GM12878 (cell line): ENCODE data around the gene DHRS1. TPM values are rescaled to one million over a fixed set of nuclear protein-coding genes. Genes with fewer than 3 reads are reported as not detected.

Source experiments
- ATAC-seq: fragments of 200-7000 bp; cut with Tn5 transposase; 3 replicates; pipeline ENCODE4 v1.9.1; 2020; ENCODE audit warnings: mild to moderate bottlenecking, moderate library complexity
- BruUV-seq: library from RNA; stranded (reverse); fragments of 400-500 nt; replicated peaks from 2 replicates; lab custom pipeline; 2021; lab: Mats Ljungman, UMichigan
- CTCF ChIA-PET: fragments of 300-600 bp; sonication (Branson Sonifier 250); formaldehyde crosslinking; extraction: SDS; loops from one replicate; lab custom pipeline; 2021; ENCODE audit warnings: inconsistent platforms; lab: Yijun Ruan, JAX
- POLR2A ChIA-PET: fragments of 350-600 bp; formaldehyde crosslinking; extraction: SDS; loops from one replicate; lab custom pipeline; 2021; ENCODE audit warnings: inconsistent platforms; lab: Charles Lee
- RAD21 ChIA-PET: fragments of 300-600 bp; sonication (Branson Sonifier 250); formaldehyde crosslinking; loops from one replicate; lab custom pipeline; 2023; ENCODE audit warnings: antibody characterized with exemption; ENCODE audit not compliant: unreplicated experiment; lab: Charles Lee
- SMC1A ChIA-PET: fragments of 300-600 bp; sonication (Branson Sonifier 250); formaldehyde crosslinking; loops from one replicate; lab custom pipeline; 2023; ENCODE audit not compliant: unreplicated experiment, uncharacterized antibody; lab: Charles Lee
- DNase-seq: peaks from one replicate; pipeline ENCODE4 v3.0.0-alpha.2; 2011; ENCODE audit warnings: low read depth, low spot score
- FAIRE-seq: peaks from 3 replicates; lab custom pipeline; 2011; peaks lifted over from hg19 to GRCh38; lab: Jason Lieb, UNC
- H2AFZ ChIP-seq: 2 replicates; pipeline ENCODE4 v1.6.0; 2011; ENCODE audit warnings: low read depth, low read length, control low read depth; ENCODE audit not compliant: control insufficient read depth
- H3K27ac ChIP-seq: 2 replicates; pipeline ENCODE4 v1.5.1; 2011; ENCODE audit warnings: control low read depth; ENCODE audit not compliant: control insufficient read depth, insufficient read depth
- H3K27me3 ChIP-seq, 2 experiments: replicated peaks in 1 of 2; 2 replicates each; pipeline versions ENCODE4 v1.6.0 to v1.6.1; 2011; ENCODE audit warnings: low read length in 1 of 2; ENCODE audit not compliant: control insufficient read depth in 2 of 2, insufficient read depth in 2 of 2
- H3K36me3 ChIP-seq, 2 experiments: 2 replicates each; pipeline ENCODE4 v1.5.1; 2011; ENCODE audit warnings: low read length in 1 of 2; ENCODE audit not compliant: control insufficient read depth in 2 of 2, insufficient read depth in 2 of 2
- H3K4me1 ChIP-seq: 2 replicates; pipeline ENCODE4 v1.6.1; 2011; ENCODE audit warnings: mild to moderate bottlenecking, low read length, moderate library complexity, mixed read lengths; ENCODE audit not compliant: control insufficient read depth, insufficient read depth
- H3K4me2 ChIP-seq: 2 replicates; pipeline ENCODE4 v1.6.0; 2011; ENCODE audit warnings: control low read depth; ENCODE audit not compliant: control insufficient read depth, insufficient read depth
- H3K4me3 ChIP-seq: fragments of 200-600 bp; sonication (generic); 2 replicates; pipeline ENCODE4 v1.5.1; 2016
- H3K79me2 ChIP-seq: 2 replicates; pipeline ENCODE4 v1.6.0; 2011; ENCODE audit warnings: low read length; ENCODE audit not compliant: control insufficient read depth, insufficient read depth
- H3K9ac ChIP-seq: 2 replicates; pipeline ENCODE4 v1.8.0; 2011; ENCODE audit warnings: low read length, control low read depth, mixed read lengths; ENCODE audit not compliant: control insufficient read depth, insufficient read depth
- H3K9me3 ChIP-seq: replicated peaks from 3 replicates; pipeline ENCODE4 v1.5.1; 2011; ENCODE audit warnings: mild to moderate bottlenecking, low read length; ENCODE audit not compliant: control insufficient read depth, insufficient read depth
- H4K20me1 ChIP-seq: 2 replicates; pipeline ENCODE4 v1.6.0; 2011; ENCODE audit not compliant: control insufficient read depth, insufficient read depth
- BRCA1 ChIP-seq: IDR thresholded peaks from 2 replicates; pipeline ENCODE4 v1.6.1; 2011; ENCODE audit warnings: low read depth, low read length, improper control_type of control experiment
- ESRRA ChIP-seq: IDR thresholded peaks from 2 replicates; pipeline ENCODE4 v1.6.1; 2012; ENCODE audit warnings: mild to moderate bottlenecking, low read length, improper control_type of control experiment
- ETV6 ChIP-seq, 2 experiments: fragments of 450-650 bp in 1 of 2; IDR thresholded peaks in 1 of 2; conservative IDR thresholded peaks in 1 of 2; 2 replicates each; pipeline ENCODE4 v1.6.1; 2014; ENCODE audit warnings: antibody characterized with exemption in 1 of 2, borderline replicate concordance in 1 of 2, low read depth in 1 of 2, mild to moderate bottlenecking in 1 of 2, moderate library complexity in 1 of 2
- EZH2 ChIP-seq: IDR thresholded peaks from 2 replicates; pipeline ENCODE4 v1.6.1; 2012; ENCODE audit warnings: low read depth, mild to moderate bottlenecking, control low read depth, inconsistent platforms, low read length, borderline replicate concordance; ENCODE audit not compliant: control insufficient read depth
- KLF5 ChIP-seq: fragments of 450-650 bp; IDR thresholded peaks from 2 replicates; pipeline ENCODE4 v1.6.1; 2014; ENCODE audit warnings: mild to moderate bottlenecking; ENCODE audit not compliant: partially characterized antibody
- NKRF ChIP-seq: fragments of 450-650 bp; conservative IDR thresholded peaks from 2 replicates; pipeline ENCODE4 v1.6.1; 2017; ENCODE audit warnings: mild to moderate bottlenecking, moderate library complexity
- NRF1 ChIP-seq: conservative IDR thresholded peaks from 2 replicates; pipeline ENCODE4 v1.6.1; 2011; ENCODE audit warnings: mild to moderate bottlenecking, low read depth, low read length, improper control_type of control experiment
- PAX5 ChIP-seq: IDR thresholded peaks from 2 replicates; pipeline ENCODE4 v1.6.1; 2011; ENCODE audit warnings: low read depth, low read length, borderline replicate concordance
- PML ChIP-seq: IDR thresholded peaks from 2 replicates; pipeline ENCODE4 v1.6.1; 2012; ENCODE audit warnings: low read length, inconsistent platforms
- POLR2A ChIP-seq: IDR thresholded peaks from 2 replicates; pipeline ENCODE4 v1.6.1; 2011; ENCODE audit warnings: low read depth, mild to moderate bottlenecking, low read length
- POLR2AphosphoS5 ChIP-seq: IDR thresholded peaks from 2 replicates; pipeline ENCODE4 v1.6.1; 2011; ENCODE audit warnings: mild to moderate bottlenecking, low read length, inconsistent platforms
- RELA ChIP-seq: fragments of 450-650 bp; IDR thresholded peaks from 2 replicates; pipeline ENCODE4 v1.8.0; 2014; ENCODE audit warnings: borderline replicate concordance; ENCODE audit not compliant: partially characterized antibody
- SIX5 ChIP-seq: IDR thresholded peaks from 2 replicates; pipeline ENCODE4 v1.6.1; 2011; ENCODE audit warnings: mild to moderate bottlenecking, low read depth, low read length, moderate library complexity; ENCODE audit not compliant: severe bottlenecking
- SPI1 ChIP-seq: IDR thresholded peaks from 2 replicates; pipeline ENCODE4 v1.6.1; 2011; ENCODE audit warnings: low read depth, mild to moderate bottlenecking, low read length, moderate library complexity, borderline replicate concordance; ENCODE audit not compliant: insufficient read depth
- TAF1 ChIP-seq: IDR thresholded peaks from 2 replicates; pipeline ENCODE4 v1.6.1; 2011; ENCODE audit warnings: mild to moderate bottlenecking, low read depth, low read length, borderline replicate concordance
- TCF12 ChIP-seq: IDR thresholded peaks from 2 replicates; pipeline ENCODE4 v1.6.1; 2011; ENCODE audit warnings: low read depth, mild to moderate bottlenecking, low read length
- TCF7 ChIP-seq: IDR thresholded peaks from 2 replicates; pipeline ENCODE4 v1.6.1; 2014; ENCODE audit warnings: antibody characterized with exemption, borderline replicate concordance
- ZNF24 ChIP-seq: fragments of 450-650 bp; IDR thresholded peaks from 2 replicates; pipeline ENCODE4 v1.6.1; 2017; ENCODE audit warnings: antibody characterized with exemption, mild to moderate bottlenecking
- WGBS: methylation state at CpG from one replicate; pipeline ENCODE4 v1.1.6; 2016; ENCODE audit warnings: low lambda C conversion rate; ENCODE audit not compliant: insufficient replicate concordance, insufficient coverage; ENCODE audit errors: missing lambda C conversion rate; 5-methylcytosine and 5-hydroxymethylcytosine counted together
- in situ Hi-C: fragments of 300-500 bp; cut with MboI; formaldehyde crosslinking; loops from 9 replicates; pipeline ENCODE4 v1.14.3; 2018; ENCODE audit warnings: mixed read lengths
- intact Hi-C: fragments of 100-400 bp; cut with micrococcal nuclease; formaldehyde crosslinking; loops from one replicate; pipeline ENCODE4 v1.14.2; 2022; ENCODE audit not compliant: unreplicated experiment
- polyA plus RNA-seq, 11 experiments: library from polyadenylated mRNA; depleted of rRNA in 4 of 11; unstranded in 6 of 11; stranded (reverse) in 5 of 11; fragments of >200 nt; fragmentation: Nextera tagmentation in 4 of 11; fragmentation: Illumina TruSeq in 1 of 11; extraction: Ambion mirVana in 4 of 11; extraction: Trizol in 1 of 11; gene quantifications; 1 replicate in 1 of 11; 2 replicates in 10 of 11; pipeline versions ENCODE4 v1.2.1 to v1.2.3, GENCODE V29; 2011 to 2016; ENCODE audit warnings: inconsistent platforms in 2 of 11, missing spikeins in 2 of 11, low read depth in 1 of 11
- total RNA-seq, 4 experiments: library from RNA; depleted of rRNA in 3 of 4; stranded (reverse); fragments of >200 nt in 3 of 4; fragmentation: Illumina TruSeq in 1 of 4; extraction: Trizol in 1 of 4; gene quantifications; 2 replicates each; pipeline versions ENCODE4 v1.2.1 to v1.2.3, GENCODE V29; 2013 to 2021
- TF ChIP-seq, protein P1 (sequence below), 3 experiments: IDR thresholded peaks in 2 of 3; conservative IDR thresholded peaks in 1 of 3; 2 replicates each; pipeline ENCODE4 v1.5.1; 2011; ENCODE audit warnings: low read depth in 3 of 3, low read length in 3 of 3, mild to moderate bottlenecking in 3 of 3, control low read depth in 2 of 3, moderate library complexity in 2 of 3, inconsistent platforms in 1 of 3, mixed read lengths in 1 of 3; ENCODE audit not compliant: control insufficient read depth in 2 of 3, insufficient read depth in 1 of 3; ENCODE audit errors: extremely low read depth in 1 of 3
- TF ChIP-seq, protein P2 (sequence below): IDR thresholded peaks from 2 replicates; pipeline ENCODE4 v1.6.1; 2012; ENCODE audit warnings: low read depth, low read length, improper control_type of control experiment

DHRS1 gene
- total and polyA plus RNA-seq, 10 of the 15 experiments (the other 5 are each of a cell fraction or from before 2014, with no cell fraction given): 12.1 to 45.0 (median 25.7) TPM

- ATAC-seq: no peak
- no peak for DNase-seq
- ChIA-PET RAD21 (interaction anchor here (1.8 to 5.6 kb wide), 6 partner anchors 8 to 84 kb away, joined by 4 to 59 read pairs (median 18); partner anchors contain the start of genes IPO4 and TINF2), POLR2A (interaction anchor here (1.1 to 10.9 kb wide), 6 partner anchors 21 to 125 kb away, joined by 3 to 171 read pairs (median 6); partner anchors contain the start of genes CHMP4A, CIDEB, RNF31 and TINF2), CTCF (interaction anchor here (0.7 to 17.1 kb wide), 8 partner anchors 8 to 125 kb away, joined by 3 to 269 read pairs (median 19); partner anchors contain the start of genes CIDEB, DHRS1, IRF9 and MDP1), SMC1A (interaction anchor here (1.4 to 8.9 kb wide), 6 partner anchors 18 to 170 kb away, joined by 3 to 141 read pairs (median 7); partner anchors contain the start of genes DHRS1, NOP9, SDR39U1 and TINF2)
- no peaks in the 10 kb centered on the region for H4K20me1 ChIP-seq
- no peak overlapping the region for H2AFZ ChIP-seq
- in situ Hi-C loops: no loop called here
- intact Hi-C loops: no loop called here
- no peaks in the 10 kb centered on the region for H3K27me3 ChIP-seq
- peak overlapping the region; percentile 88; the same call in 1 of the 2 replicates for H3K4me3 ChIP-seq
- H3K4me2 ChIP-seq: peak overlapping the region; percentile 35
- no peak for FAIRE-seq
- WGBS: 100% methylated on average over 2 of the region's 2 CpGs
- peaks cover 3 to 11% of the 10 kb centered on the region in 2 experiments; a peak in 3 of 4 replicates for H3K36me3 ChIP-seq
- no TSS peak for BruUV-seq
- H3K9ac ChIP-seq: 0 out of 2 replicates have a peak overlapping the region, but pooled peaks have one; percentile 99
- TF ChIP-seq POLR2A (no peak), PAX5 (no peak), EZH2 (no peak), ESRRA (no peak), TAF1 (no peak), POLR2AphosphoS5 (no peak), TCF7 (no peak), ZNF24 (no peak), PML (no peak), BRCA1 (no peak), SIX5 (no peak), NRF1 (no peak), ETV6 (conservative IDR thresholded peaks at IDR 0.05 in 1 of 2, IDR thresholded peaks at IDR 0.05 in 1 of 2; ENCODE audit: borderline replicate concordance in 1 of 2, low read depth in 1 of 2) (no peak), KLF5 (no peak), NKRF (no peak), TCF12 (no peak), SPI1 (no peak), RELA (no peak)
- TF ChIP-seq, protein P1, sequence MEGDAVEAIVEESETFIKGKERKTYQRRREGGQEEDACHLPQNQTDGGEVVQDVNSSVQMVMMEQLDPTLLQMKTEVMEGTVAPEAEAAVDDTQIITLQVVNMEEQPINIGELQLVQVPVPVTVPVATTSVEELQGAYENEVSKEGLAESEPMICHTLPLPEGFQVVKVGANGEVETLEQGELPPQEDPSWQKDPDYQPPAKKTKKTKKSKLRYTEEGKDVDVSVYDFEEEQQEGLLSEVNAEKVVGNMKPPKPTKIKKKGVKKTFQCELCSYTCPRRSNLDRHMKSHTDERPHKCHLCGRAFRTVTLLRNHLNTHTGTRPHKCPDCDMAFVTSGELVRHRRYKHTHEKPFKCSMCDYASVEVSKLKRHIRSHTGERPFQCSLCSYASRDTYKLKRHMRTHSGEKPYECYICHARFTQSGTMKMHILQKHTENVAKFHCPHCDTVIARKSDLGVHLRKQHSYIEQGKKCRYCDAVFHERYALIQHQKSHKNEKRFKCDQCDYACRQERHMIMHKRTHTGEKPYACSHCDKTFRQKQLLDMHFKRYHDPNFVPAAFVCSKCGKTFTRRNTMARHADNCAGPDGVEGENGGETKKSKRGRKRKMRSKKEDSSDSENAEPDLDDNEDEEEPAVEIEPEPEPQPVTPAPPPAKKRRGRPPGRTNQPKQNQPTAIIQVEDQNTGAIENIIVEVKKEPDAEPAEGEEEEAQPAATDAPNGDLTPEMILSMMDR (IDR thresholded peaks at IDR 0.05 in 2 of 3, conservative IDR thresholded peaks at IDR 0.05 in 1 of 3; ENCODE audit: control insufficient read depth in 2 of 3, extremely low read depth in 1 of 3, insufficient read depth in 1 of 3, low read depth in 3 of 3, low read length in 3 of 3): no peak
- TF ChIP-seq, protein P2, sequence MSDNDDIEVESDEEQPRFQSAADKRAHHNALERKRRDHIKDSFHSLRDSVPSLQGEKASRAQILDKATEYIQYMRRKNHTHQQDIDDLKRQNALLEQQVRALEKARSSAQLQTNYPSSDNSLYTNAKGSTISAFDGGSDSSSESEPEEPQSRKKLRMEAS: no peak
- no peaks in the 10 kb centered on the region for H3K9me3 ChIP-seq
- peak overlapping the region; percentile 99; the same call in 1 of the 2 replicates for H3K27ac ChIP-seq
- H3K4me1 ChIP-seq: peaks cover 32% of the 10 kb centered on the region
- H3K79me2 ChIP-seq: peaks cover 14% of the 10 kb centered on the region
Observed at GRCh38 chr14:24272467-24272866, 27.1 kb downstream of the DHRS1 start.
